22Rv1 (cell line): ENCODE measurements around the gene NR5A1.

Source experiments
- H3K27ac ChIP-seq: fragments of 450-650 bp; 2 replicates; pipeline ENCODE4 v1.5.1; 2017
- ZFX ChIP-seq: fragments of 450-650 bp; IDR thresholded peaks from 2 replicates; pipeline ENCODE4 v1.6.1; 2017; ENCODE audit warnings: antibody characterized with exemption, borderline replicate concordance
- TF ChIP-seq, protein P1 (sequence below): fragments of 450-650 bp; IDR thresholded peaks from 2 replicates; pipeline ENCODE4 v1.5.1; 2017; ENCODE audit warnings: mild to moderate bottlenecking

The NR5A1 gene

GRCh38 chr9:124480621-124480981 lies 26.6 kb downstream of the NR5A1 start:
- no peak for TF ChIP-seq ZFX
- TF ChIP-seq, protein P1, sequence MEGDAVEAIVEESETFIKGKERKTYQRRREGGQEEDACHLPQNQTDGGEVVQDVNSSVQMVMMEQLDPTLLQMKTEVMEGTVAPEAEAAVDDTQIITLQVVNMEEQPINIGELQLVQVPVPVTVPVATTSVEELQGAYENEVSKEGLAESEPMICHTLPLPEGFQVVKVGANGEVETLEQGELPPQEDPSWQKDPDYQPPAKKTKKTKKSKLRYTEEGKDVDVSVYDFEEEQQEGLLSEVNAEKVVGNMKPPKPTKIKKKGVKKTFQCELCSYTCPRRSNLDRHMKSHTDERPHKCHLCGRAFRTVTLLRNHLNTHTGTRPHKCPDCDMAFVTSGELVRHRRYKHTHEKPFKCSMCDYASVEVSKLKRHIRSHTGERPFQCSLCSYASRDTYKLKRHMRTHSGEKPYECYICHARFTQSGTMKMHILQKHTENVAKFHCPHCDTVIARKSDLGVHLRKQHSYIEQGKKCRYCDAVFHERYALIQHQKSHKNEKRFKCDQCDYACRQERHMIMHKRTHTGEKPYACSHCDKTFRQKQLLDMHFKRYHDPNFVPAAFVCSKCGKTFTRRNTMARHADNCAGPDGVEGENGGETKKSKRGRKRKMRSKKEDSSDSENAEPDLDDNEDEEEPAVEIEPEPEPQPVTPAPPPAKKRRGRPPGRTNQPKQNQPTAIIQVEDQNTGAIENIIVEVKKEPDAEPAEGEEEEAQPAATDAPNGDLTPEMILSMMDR, result peak; percentile 87
- no peak overlapping the region for H3K27ac ChIP-seq

DNA sequence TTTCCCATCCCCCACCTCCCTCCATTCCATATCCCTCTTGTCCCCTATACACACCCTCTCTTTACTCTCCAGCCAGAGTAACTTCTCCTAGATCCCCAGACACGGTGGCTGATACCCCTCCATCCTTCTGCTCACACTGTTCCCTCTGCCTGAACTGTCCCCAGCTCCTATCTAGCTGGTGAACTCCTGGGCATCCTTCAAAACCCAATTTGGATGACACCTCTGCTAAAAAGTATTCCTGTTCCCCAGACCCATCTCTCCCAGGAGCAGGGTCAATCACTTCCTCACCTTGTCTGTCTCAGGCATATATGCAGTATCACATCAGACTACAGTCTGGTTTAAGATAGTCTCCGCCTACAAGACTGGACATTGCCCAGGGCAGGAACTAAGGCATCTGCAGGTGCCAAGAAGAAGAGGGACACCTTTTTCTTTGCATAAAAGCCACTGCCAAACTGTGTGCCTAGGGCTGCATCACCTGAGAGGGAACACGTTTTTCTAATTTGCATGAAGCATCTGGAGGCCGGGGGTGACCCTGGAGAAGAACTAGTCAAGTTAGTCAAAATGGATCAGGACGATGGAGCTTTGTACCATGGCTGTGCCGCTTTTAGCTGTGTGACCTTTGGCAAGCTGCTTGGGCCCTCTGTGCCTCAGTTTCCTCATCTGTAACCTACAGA lies 27.1 kb downstream of the NR5A1 start:
- H3K27ac ChIP-seq, result no peak overlapping the region
- TF ChIP-seq ZFX, result no peak
- TF ChIP-seq, protein P1, result no peak

DNA sequence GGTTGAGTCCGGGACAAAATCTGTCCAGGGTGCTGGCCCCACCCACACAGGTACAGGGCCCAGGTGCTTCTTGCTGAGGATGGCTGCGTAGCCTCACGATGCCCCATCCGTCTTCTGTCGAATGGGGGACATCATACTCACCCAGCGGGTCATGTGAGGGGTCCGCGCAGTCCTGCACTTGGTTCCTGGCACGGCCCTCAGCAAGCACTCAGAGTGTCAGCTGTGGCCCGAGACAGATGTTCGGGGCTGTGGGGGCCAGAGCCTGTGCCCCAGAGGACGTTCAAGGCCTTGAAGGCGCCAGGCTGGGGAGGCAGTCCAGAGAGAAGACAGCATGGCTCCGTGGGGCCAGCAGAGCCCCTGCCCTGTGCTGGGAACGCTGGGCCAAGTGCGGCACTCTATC lies 27.8 kb downstream of the NR5A1 start:
- TF ChIP-seq ZFX, result no peak
- TF ChIP-seq, protein P1, result no peak
- H3K27ac ChIP-seq, result no peak overlapping the region

DNA sequence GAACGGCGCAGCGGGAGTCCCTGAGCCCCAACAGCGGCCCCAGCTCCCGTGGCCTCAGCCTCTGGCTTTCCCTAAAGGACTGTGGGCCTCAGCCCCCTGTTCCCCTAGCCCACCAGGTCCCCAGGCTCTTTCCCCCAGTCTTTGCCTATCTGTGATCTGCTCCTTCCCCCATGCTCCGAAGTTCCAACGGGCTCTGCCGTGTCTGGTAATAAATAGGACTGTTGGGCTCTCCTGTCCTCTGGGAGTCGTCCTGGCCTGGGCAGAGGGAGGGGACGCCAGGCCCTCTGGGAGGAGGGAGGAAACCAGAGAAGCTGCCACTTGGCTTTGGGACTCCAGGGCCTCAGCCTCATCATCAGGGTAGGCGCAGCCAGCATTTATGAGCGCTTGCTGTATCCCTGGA lies 28.8 kb downstream of the NR5A1 start:
- TF ChIP-seq, protein P1, result no peak
- TF ChIP-seq ZFX, result no peak

DNA sequence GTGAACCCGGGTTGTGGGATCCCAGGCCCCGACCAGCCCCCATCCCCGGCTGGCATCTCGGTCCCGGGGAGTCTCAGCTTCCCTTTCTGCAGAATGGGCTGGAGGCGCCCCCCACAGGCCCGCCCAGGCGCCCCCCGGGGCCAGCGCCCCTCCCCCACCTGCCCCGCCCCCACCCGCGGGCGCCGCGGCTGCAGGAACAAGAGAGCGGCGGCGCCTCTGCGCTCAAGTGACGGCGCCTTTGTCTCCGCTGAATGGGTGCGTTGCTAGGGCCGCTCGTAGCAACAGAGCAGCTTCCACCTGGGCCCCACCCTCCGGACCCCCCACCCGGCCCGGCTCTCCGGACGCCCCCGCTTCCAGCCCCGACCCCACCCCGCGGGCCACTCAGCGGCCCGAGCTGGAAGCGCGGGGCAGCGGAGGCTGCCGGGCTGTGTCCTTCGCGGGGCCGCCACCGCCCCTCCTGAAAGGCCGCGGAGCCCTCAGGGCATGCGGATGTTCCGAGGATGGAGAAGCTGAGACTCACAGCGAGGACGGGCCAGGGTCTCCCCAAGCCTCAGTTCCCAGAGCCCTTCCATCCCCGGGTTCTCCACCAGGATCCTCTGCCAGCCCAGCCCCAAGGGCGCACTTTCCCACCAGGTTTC lies 29.4 kb downstream of the NR5A1 start:
- H3K27ac ChIP-seq, result no peak overlapping the region

More for the DNA sequence above, 28.8 kb downstream of the NR5A1 start:
- no peak overlapping the region for H3K27ac ChIP-seq

GRCh38 chr9:124477211-124477647 lies 30.0 kb downstream of the NR5A1 start:
- TF ChIP-seq, protein P1, result no peak
- TF ChIP-seq ZFX, result no peak
- H3K27ac ChIP-seq, result no peak overlapping the region

More for the DNA sequence above, 29.4 kb downstream of the NR5A1 start:
- no peak for TF ChIP-seq ZFX
- TF ChIP-seq, protein P1, result no peak
